ENCODE data around the gene OSBP2.
"Not testable (repeated sequence)": the region's sequence is repeated elsewhere in the genome, so short reads cannot be mapped to it uniquely, and the experiment has no call there.

The OSBP2 gene

DNA sequence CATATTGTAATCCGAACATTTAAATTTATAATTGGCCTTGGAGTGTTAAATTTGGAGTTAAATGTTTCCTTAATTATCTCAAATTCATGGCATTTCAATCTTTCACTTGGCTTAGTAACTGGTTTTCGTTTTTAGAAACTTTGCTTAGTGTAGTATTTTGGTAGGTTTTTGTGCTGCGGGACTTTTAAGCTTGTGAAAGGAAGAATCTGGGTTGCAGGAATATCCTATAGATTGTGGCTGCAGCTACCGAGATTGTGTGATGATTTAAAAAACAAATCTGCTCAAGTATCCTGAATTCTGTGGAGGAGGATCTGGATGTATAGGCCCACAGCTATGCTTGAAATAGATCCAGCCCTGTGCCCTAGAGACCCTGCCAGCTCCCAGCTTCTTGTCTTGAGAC lies 27.1 kb downstream of the OSBP2 start:
- no peak for DNase-seq

DNA sequence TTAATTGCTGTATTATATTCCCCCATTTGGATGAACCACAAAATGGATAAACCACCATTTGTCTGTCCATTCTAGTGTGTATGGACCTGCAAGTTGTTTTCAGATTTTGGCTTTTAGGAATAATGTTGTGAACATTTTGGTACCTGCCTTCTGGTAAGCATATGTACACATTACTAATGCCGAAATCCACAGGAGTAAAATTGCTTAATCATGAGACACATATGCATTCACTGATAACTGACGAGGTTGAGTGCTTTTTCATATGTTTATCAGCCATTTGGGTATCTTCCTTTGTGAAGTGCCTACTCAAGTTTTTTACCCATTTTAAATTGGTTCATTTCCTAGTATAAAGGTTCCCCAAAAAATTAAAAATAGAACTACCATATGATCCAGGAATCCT lies 34.2 kb downstream of the OSBP2 start:
- no peak for DNase-seq

DNA sequence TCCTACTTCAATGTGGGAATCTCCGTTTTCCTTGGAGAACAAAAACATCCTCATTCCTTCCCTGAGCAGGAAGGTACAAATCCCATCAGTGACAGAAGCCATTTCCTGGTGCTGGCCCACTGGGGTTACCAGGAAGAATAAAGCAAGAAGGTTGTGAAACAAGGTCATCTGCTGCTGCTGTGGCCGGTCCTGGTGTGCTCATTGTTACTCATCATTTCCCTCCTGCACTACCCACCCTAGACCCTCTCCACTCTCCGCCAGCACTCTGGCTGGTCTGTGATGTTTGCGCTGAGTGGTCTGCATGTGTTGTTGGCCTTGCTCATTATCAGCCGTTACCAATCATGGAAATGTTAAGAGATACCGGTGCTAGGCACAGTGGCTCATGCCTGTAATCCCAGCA lies 37.0 kb downstream of the OSBP2 start:
- no peak for DNase-seq

DNA sequence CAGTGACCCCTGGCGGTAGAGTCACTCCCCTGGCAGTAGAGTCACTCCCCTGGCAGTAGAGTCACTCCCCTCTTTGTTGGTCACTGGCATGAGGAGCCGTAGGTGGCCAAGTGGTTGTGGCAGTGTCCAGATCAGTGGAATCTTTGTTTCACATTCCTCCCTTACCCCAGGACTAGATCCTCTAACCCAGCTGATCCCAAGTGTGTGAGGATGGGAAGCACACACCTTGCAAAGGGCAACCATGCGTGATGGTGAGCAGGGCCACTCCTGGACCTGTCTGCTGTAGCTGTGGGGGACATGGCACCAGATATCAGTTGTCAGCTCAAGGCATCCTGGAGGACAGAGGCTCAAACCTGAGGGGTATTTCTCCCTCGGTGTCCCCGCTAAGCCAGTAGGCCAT lies 37.8 kb downstream of the OSBP2 start:
- no peak for DNase-seq

DNA sequence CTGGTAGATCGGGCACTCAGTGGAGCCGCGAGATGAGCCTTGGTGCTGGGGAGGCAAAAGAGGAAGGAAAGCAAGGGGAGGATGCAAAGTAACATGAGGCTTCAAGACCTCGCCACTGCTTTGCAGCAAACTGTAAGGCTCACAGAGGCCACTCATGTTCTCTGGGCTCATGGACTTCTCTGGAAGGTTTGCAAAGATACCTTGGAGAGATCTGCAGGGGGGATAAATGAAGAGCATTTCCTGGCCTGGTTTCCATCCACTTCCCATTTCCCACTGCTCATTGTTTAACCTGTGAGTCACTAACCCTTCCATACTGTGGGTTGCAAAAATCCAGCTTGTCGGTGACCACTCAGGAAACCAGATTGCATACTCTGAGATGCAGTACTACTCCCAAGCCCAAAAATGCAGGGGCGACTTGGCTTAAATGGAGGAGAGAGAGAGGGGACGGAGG lies 38.5 kb downstream of the OSBP2 start:
- DNase-seq, result no peak

DNA sequence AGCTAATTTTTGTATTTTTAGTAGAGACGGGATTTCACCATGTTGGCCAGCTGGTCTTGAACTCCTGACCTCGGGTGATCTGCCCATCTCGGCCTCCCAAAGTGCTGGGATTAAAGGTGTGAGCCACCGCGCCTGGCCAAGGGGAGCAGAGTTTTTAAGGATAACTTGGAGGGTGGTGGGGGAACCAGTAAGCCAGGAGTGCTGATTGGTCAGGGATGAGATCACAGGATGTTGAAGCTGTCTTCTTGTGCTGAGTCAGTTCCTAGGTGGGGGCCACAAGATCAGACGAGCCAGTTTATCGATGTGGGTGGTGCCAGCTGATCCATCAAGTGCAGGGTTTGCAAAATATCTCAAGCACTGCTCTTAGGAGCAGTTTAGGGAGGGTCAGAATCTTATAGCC lies 45.3 kb downstream of the OSBP2 start:
- DNase-seq, result not testable (repeated sequence)

DNA sequence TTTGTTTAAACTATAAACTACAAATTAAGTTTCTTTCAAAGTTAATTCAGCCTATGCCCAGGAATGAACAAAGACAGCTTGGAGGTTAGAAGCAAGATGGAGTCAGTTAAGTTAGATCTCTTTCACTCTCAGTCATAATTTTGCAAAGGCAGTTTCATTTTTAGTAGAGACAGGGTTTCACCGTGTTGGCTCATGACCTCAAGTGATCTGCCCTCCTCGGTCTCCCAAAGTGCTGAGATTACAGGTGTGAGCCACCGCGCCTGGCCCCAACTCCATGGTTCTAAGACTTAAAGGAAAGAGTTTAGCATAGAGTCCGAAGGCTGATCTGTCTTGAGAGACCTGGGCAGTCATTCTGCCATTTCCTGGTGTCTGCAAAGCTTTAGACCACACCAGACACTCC lies 45.8 kb downstream of the OSBP2 start:
- DNase-seq, result not testable (repeated sequence)

DNA sequence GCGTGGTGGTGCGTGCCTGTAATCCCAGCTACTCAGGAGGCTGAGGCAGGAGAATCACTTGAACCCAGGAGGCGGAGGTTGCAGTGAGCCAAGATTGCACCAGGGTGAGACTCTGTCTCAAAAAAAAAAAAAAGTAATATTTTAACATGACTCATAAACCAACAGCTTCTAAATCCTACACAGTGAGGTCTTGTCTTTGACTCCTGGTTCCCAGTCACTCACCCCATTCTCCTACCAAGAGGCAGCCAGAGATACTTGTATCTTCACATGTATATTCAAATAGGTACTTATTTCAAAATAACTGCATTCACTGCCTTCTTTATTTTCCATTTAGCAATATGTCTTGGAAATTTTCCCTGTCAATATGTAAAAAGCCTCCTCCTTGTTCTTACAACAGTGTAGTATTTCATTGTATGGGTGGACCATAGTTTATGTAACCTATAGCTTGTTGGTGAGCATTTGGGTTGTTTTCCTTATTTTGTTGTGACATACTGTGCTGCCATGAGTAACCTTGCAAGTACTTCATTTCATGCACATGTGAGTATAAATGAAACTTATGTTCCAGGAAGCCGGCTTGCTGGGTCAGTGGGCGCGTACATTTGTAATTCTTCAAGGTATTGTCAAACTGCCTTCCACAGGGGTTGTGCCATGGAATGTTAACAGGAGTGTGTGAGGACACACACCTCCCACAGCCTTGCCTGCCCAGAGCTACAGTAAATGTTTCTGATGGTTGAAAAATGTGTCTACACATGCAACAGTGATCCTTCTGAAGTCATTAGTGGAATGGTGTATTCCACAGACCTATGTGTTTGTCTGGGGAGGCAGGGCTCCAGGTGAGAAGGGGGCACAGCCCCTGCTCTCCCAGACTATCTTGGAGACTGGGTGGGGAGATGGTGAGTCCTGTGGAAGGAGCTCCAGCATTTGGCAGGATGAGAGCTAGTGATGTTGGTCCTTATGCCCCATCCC lies 47.9 kb downstream of the OSBP2 start:
- no peak for DNase-seq

DNA sequence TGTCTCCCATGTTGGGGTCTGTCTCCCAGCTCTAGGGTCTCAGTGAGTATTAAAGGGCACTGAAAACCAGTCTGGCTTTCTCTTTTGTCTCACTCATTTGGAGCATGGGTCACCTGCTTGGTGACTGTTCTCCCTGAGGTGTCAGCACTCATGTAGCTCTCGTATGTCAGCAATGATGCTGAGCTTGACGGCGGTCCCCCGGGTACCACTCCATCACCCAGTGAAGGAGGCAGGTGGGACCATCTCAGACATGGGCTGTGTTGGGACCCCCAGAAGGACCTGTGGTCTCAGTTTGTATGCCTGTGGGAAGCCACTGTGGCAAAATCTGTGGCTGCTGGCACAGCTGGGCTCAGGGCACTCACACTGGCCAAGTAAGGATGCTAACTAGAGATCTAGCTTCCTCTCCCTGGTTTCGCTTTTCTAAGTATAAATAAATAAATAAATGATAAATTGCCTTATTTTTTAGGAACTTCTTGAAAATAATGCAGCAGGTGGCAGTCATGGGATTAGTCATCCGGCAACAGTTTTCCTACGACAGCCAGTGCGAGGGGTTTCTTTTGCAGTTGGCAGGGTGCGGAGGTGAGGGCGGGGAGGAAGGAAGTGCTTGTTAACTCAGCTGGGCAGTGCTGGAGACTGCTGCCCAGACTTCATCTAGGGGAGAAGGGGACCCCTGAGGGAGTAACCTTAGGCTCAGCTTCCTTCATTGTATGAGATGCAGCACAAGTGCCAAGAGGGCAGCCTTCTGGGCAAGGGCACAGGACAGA lies 48.8 kb downstream of the OSBP2 start:
- no peak for DNase-seq

DNA sequence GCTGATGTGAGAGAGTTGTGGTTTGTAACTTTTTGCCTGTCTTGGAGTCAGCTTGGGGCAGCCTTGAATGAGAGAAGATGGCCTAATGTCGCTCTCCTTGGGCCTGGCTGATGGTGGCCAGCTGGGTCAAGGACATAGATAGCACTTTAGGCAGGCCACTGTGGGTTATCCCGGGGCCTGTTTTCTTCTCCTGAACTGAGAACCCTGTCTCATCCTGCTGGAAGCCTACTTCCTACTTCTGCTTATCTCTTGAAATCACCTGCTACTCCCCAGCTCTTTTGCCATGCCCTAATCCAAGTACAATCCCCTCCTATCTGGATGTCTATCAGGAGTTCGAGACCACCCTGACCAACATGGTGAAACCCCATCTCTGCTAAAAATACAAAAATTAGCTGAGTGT lies 49.5 kb downstream of the OSBP2 start:
- no peak for DNase-seq

DNA sequence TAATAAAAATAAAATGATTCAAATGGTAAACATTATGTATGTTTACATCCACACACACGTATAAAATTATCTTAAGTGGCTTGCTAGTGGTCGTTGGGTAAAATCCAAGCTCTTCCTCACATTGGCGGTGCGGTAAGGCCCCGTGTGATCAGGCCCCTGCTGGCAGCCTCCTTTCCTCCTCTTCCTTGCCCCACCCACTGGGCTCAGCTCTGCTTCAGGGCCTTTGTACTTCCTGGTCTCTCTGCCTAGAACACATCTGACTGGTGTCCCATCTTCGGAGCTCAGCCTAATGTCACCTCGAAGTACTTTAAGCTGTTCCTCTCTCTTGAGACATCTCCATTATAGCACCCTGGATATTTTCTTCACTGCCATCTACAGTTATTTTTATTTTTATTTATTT lies 52.8 kb downstream of the OSBP2 start:
- no peak for DNase-seq

DNA sequence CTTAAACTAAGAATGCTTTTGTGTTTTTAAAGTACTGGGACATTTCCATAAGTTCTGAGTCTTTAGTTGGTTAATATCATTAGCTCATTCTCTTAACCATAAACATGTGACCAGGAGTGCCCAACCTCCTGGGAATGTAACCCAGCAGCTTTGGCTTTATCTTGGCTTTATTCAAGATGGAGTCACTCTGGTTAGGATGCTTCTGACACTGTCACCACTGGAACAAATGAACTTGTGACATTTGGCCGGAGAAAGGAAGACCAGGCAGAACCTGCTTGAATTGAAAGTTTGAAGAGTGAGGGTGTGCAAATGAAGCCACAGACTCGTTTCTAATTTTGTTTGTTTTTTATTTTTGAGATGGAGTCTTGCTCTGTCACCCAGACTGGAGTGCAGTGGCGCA lies 54.6 kb downstream of the OSBP2 start:
- DNase-seq, result no peak

DNA sequence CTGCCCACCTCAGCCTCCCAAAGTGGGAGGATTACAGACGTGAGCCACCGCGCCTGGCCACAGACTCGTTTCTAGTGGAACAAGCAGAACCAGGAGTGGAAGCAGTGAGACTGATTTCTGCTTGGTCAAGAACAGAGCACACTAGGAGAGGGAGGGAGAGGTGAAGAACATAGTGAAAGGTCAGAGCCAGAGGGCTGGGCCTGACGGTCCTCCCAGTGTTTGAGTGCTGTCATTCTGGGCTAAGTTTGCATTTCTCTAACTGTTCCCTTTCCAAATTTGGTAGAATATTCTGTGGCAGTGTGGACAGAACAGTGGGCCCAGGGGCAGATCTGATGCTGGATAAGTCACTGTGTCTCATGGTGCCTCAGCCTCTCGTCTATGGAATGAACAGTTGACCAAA lies 55.2 kb downstream of the OSBP2 start:
- DNase-seq, result no peak

DNA sequence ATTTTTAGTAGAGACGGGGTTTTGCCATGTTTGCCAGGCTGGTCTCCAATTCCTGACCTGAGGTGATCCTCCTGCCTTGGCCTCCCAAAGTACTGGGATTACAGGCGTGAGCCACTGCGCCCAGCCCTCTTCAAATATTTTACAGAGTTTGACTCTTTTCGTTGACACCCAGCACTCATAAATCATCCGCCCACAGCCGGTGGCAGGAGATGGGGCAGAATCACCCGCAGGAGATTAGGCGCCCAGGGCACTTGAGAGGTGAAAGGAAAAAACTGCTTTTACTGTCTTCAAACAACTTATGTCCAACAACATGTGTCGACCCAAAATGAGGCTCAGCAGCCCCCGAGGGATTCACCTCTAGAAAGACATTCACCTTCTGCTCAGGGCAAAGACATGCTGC lies 56.9 kb downstream of the OSBP2 start:
- DNase-seq, result no peak

DNA sequence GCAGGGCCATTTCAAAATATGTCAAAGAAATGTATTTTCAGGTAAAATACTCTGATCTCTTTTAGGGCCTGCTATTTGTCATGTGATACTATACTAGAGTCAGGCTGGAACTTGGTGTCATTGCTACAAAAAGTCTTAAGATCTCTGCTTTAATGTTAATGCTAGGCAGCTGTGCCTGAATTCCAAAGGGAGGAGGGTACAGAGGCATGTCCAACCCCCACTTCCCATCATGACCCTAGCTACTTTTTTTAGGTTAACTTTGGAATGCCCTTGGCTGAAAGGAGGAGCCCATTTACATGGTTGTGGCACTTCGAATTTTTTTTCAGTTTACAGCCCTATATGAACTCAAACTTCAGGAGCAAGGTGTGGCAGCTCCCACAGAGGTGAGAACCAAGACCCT lies 58.1 kb downstream of the OSBP2 start:
- DNase-seq, result no peak

DNA sequence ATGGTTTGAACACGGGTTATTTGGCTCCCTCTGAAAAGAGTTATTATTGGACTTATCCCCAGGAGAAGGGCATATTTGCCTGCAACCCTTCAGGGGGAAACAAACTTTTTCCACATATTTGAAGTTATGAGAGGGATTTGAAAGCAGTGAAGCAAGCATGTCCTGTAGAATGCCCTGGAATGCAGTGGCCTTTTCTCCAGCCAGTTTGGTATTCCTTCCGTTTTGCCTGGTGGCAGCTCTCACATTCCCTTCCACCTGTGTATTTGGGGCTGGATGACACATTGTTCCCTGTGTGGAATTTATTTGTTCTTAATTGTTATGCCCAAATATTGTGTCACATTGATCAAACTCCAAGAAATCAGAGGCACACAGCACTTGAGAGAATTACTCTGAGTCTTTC lies 59.0 kb downstream of the OSBP2 start:
- DNase-seq, result no peak

DNA sequence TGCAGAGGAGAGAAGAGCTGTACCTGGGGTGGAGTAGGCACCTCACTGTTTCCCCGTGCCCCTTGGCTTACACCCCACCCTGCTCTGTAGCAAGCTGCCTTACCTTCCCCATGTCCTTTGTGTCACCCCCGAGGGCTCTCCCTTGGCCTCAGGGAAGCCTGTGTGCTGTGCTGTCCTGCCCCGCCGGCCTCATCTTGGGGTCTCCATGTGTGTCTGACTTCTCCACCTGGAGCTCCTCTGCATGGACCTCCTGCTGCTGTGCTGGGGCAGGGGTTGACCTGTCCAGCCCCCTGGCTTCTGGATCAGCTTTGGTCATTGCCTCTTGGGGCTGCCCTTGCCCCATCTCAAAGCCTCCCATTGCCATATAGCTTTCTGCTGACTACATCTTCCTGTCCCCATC lies 59.8 kb downstream of the OSBP2 start:
- no peak for DNase-seq

DNA sequence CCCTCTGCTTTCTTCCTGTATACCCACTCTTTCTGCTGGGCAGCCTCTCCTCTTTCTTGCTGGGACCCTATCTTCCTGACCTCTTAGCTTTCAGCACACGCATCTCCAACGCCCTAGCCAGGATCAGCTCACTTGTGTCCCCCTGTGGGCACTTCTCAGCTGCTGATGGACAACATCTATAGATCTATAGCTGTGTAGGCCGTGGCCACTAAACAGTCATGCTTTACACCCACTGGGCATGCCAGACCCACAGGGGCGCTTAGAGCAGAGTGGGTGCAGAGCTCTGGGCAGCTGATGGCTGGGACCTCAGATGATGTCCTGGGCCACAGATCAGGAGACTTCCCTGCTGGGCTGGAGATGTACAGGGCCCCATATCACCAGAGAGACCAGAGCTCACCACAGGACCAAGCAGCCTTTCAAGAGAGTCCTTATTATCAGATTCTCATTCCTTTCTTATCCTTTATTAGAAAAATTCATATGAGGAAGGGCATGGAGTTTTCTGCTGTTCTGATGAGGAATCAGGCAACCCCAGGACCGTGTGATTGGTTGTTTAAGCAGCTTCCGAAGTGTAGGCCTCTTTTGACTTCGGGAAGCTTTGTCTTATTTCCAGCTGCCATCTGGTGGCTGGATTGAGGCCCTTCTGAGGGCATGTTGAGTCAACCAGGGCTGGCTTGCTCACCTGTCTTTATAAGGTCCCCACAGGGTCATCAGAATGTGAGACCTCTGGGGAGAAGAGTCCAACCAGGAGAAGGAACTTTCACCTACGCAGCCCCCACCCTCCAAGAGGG lies 60.5 kb downstream of the OSBP2 start:
- peak; percentile 2 for DNase-seq

DNA sequence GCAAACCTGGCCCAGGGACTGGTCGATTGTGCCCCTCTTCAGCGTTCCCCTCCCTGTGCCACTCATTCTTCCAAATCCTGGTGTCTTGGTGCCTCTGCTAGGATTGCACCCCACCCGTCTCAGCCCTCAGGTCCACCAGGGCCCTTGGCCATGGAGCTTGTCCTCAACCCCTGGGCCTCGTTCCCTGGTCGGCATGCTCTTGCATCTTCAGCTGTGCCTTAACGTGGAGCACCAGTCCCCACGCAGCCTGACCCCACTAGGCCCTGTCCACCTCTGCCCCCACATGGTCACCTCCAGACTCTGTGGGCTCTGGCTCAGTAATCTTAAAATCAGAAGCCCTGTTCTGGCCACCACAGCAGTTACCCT lies 61.1 kb downstream of the OSBP2 start:
- no peak for DNase-seq

DNA sequence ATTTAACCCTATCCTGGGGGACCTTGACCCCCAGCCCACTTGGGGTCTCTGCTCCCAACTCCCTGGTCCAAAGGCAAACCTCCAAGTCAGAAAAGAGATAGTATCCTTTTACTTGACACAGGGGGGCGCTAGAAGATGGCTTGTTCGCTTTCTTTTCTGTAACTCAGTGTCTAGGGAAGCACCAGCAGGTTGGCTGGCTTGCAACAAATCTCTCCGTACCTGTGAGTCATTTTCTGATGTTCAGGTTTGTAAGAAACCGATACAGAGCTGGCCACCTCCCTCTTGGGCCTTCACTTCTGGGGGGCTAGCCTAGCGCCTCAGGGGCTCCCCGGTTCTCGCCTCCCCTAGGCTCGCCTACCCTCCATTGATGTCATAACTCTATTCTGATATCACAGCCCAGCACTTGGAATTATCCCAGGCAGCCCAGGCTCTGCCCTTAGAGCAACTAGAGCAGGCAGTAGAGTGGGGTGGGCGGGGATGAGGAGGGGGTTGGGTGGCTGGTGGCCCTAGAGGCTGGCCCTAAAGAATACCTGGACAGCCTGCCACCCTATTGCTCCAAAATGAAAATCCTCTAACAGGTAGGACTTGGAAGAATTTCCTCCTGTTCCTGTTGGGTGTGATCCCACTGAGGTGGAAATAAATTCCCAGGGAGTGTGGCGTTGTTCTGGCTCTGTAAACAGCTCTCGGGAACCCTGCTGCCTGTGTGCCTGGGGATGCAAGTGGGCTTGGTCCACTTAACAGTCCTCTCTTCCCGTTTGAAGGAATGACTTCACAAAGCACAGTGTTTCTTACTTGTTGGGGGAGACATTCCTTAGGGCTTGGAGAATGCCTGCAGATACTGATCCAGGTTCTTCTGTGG lies 69.4 kb downstream of the OSBP2 start:
- no peak for DNase-seq

DNA sequence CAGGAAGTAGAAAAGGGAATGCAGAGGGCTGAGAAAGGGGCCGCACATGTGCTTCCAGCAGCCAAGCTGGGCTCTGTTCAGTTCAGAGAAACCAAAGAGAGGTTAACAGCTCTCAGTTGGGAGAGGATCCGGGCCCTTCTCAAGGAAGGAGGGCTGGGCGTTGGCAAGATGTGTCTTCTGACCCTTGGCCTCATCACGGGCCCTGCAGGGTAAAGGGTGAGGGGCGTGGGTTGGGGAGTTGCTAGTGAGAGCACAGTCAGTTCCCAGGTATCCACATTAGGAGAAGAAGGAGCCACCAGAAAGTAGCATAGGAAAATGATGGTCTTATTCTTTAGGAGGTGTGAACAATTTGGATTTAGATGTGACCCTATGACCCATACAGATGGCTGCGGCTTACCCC lies 73.0 kb downstream of the OSBP2 start:
- no peak for DNase-seq

DNA sequence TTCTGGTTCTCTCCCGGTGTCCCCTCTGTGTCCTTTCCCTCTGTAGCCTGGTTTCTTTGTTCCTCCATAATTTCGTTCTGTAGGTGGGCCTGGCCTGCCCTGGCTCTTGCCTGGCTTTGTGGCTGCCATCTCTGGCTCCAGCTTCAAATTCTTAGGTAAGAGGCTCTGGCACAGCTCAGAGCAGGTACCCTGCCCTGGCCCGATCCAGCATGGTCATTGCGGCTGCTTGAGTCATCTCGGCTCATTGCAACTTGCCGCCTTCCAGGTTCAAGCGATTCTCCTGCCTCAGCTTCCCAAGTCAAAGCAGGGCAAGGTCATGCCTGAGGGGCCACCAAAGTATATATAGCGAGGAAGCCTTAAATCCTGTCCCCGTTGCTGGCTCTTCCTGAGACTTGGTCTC lies 76.0 kb downstream of the OSBP2 start:
- DNase-seq, result no peak

All from NCI-H187 treated with DMSO at 0.1 percent for 48 hours (cell line).